GM12878 (cell line): Measurements from ENCODE around the gene DCC. TPM values are rescaled to one million over a fixed set of nuclear protein-coding genes. Genes with fewer than 3 reads are reported as not detected.

ENCODE experiments used
- ATAC-seq: fragments of 200-7000 bp; cut with Tn5 transposase; 3 replicates; pipeline ENCODE4 v1.9.1; 2020; ENCODE audit warnings: mild to moderate bottlenecking, moderate library complexity
- BruUV-seq: library from RNA; stranded (reverse); fragments of 400-500 nt; replicated peaks from 2 replicates; lab custom pipeline; 2021; lab: Mats Ljungman, UMichigan
- CTCF ChIA-PET: fragments of 300-600 bp; sonication (Branson Sonifier 250); formaldehyde crosslinking; extraction: SDS; loops from one replicate; lab custom pipeline; 2021; ENCODE audit warnings: inconsistent platforms; lab: Yijun Ruan, JAX
- POLR2A ChIA-PET: fragments of 350-600 bp; formaldehyde crosslinking; extraction: SDS; loops from one replicate; lab custom pipeline; 2021; ENCODE audit warnings: inconsistent platforms; lab: Charles Lee
- RAD21 ChIA-PET: fragments of 300-600 bp; sonication (Branson Sonifier 250); formaldehyde crosslinking; loops from one replicate; lab custom pipeline; 2023; ENCODE audit warnings: antibody characterized with exemption; ENCODE audit not compliant: unreplicated experiment; lab: Charles Lee
- SMC1A ChIA-PET: fragments of 300-600 bp; sonication (Branson Sonifier 250); formaldehyde crosslinking; loops from one replicate; lab custom pipeline; 2023; ENCODE audit not compliant: unreplicated experiment, uncharacterized antibody; lab: Charles Lee
- DNase-seq: peaks from one replicate; pipeline ENCODE4 v3.0.0-alpha.2; 2011; ENCODE audit warnings: low read depth, low spot score
- FAIRE-seq: peaks from 3 replicates; lab custom pipeline; 2011; peaks lifted over from hg19 to GRCh38; lab: Jason Lieb, UNC
- H2AFZ ChIP-seq: 2 replicates; pipeline ENCODE4 v1.6.0; 2011; ENCODE audit warnings: low read depth, low read length, control low read depth; ENCODE audit not compliant: control insufficient read depth
- H3K27ac ChIP-seq: 2 replicates; pipeline ENCODE4 v1.5.1; 2011; ENCODE audit warnings: control low read depth; ENCODE audit not compliant: control insufficient read depth, insufficient read depth
- H3K27me3 ChIP-seq, 2 experiments: replicated peaks in 1 of 2; 2 replicates each; pipeline versions ENCODE4 v1.6.0 to v1.6.1; 2011; ENCODE audit warnings: low read length in 1 of 2; ENCODE audit not compliant: control insufficient read depth in 2 of 2, insufficient read depth in 2 of 2
- H3K36me3 ChIP-seq, 2 experiments: 2 replicates each; pipeline ENCODE4 v1.5.1; 2011; ENCODE audit warnings: low read length in 1 of 2; ENCODE audit not compliant: control insufficient read depth in 2 of 2, insufficient read depth in 2 of 2
- H3K4me1 ChIP-seq: 2 replicates; pipeline ENCODE4 v1.6.1; 2011; ENCODE audit warnings: mild to moderate bottlenecking, low read length, moderate library complexity, mixed read lengths; ENCODE audit not compliant: control insufficient read depth, insufficient read depth
- H3K4me2 ChIP-seq: 2 replicates; pipeline ENCODE4 v1.6.0; 2011; ENCODE audit warnings: control low read depth; ENCODE audit not compliant: control insufficient read depth, insufficient read depth
- H3K4me3 ChIP-seq: fragments of 200-600 bp; sonication (generic); 2 replicates; pipeline ENCODE4 v1.5.1; 2016
- H3K79me2 ChIP-seq: 2 replicates; pipeline ENCODE4 v1.6.0; 2011; ENCODE audit warnings: low read length; ENCODE audit not compliant: control insufficient read depth, insufficient read depth
- H3K9ac ChIP-seq: 2 replicates; pipeline ENCODE4 v1.8.0; 2011; ENCODE audit warnings: low read length, control low read depth, mixed read lengths; ENCODE audit not compliant: control insufficient read depth, insufficient read depth
- H3K9me3 ChIP-seq: replicated peaks from 3 replicates; pipeline ENCODE4 v1.5.1; 2011; ENCODE audit warnings: mild to moderate bottlenecking, low read length; ENCODE audit not compliant: control insufficient read depth, insufficient read depth
- H4K20me1 ChIP-seq: 2 replicates; pipeline ENCODE4 v1.6.0; 2011; ENCODE audit not compliant: control insufficient read depth, insufficient read depth
- BACH1 ChIP-seq: fragments of 450-650 bp; IDR thresholded peaks from 2 replicates; pipeline ENCODE4 v1.6.1; 2017; ENCODE audit warnings: mild to moderate bottlenecking, borderline replicate concordance
- BHLHE40 ChIP-seq, 2 experiments: fragments of 450-650 bp in 1 of 2; IDR thresholded peaks; 2 replicates each; pipeline ENCODE4 v1.6.1; 2011 to 2017; ENCODE audit warnings: low read depth in 2 of 2, borderline replicate concordance in 1 of 2, improper control_type of control experiment in 1 of 2, low read length in 1 of 2, mild to moderate bottlenecking in 1 of 2
- BRCA1 ChIP-seq: IDR thresholded peaks from 2 replicates; pipeline ENCODE4 v1.6.1; 2011; ENCODE audit warnings: low read depth, low read length, improper control_type of control experiment
- CBFB ChIP-seq: IDR thresholded peaks from 2 replicates; pipeline ENCODE4 v1.6.1; 2016; ENCODE audit warnings: antibody characterized with exemption, low read depth
- CREM ChIP-seq: IDR thresholded peaks from 2 replicates; pipeline ENCODE4 v1.6.1; 2014; ENCODE audit warnings: antibody characterized with exemption, low read depth
- DPF2 ChIP-seq: fragments of 450-650 bp; IDR thresholded peaks from 2 replicates; pipeline ENCODE4 v1.6.1; 2017; ENCODE audit warnings: mild to moderate bottlenecking
- ETV6 ChIP-seq, 2 experiments: fragments of 450-650 bp in 1 of 2; IDR thresholded peaks in 1 of 2; conservative IDR thresholded peaks in 1 of 2; 2 replicates each; pipeline ENCODE4 v1.6.1; 2014; ENCODE audit warnings: antibody characterized with exemption in 1 of 2, borderline replicate concordance in 1 of 2, low read depth in 1 of 2, mild to moderate bottlenecking in 1 of 2, moderate library complexity in 1 of 2
- FOXK2 ChIP-seq: fragments of 450-650 bp; IDR thresholded peaks from 2 replicates; pipeline ENCODE4 v1.6.1; 2017; ENCODE audit warnings: mild to moderate bottlenecking, moderate library complexity
- KLF5 ChIP-seq: fragments of 450-650 bp; IDR thresholded peaks from 2 replicates; pipeline ENCODE4 v1.6.1; 2014; ENCODE audit warnings: mild to moderate bottlenecking; ENCODE audit not compliant: partially characterized antibody
- MEF2A ChIP-seq: IDR thresholded peaks from 2 replicates; pipeline ENCODE4 v1.6.1; 2011; ENCODE audit warnings: low read depth, mild to moderate bottlenecking, low read length, moderate library complexity; ENCODE audit not compliant: insufficient read depth
- MTA3 ChIP-seq: IDR thresholded peaks from 2 replicates; pipeline ENCODE4 v1.6.1; 2012; ENCODE audit warnings: low read length, inconsistent platforms, borderline replicate concordance
- PAX8 ChIP-seq: fragments of 450-650 bp; IDR thresholded peaks from 2 replicates; pipeline ENCODE4 v1.6.1; 2017; ENCODE audit warnings: mild to moderate bottlenecking, moderate library complexity
- RAD51 ChIP-seq: fragments of 450-650 bp; IDR thresholded peaks from 2 replicates; pipeline ENCODE4 v1.6.1; 2016; ENCODE audit warnings: moderate library complexity, mild to moderate bottlenecking, inconsistent platforms
- RB1 ChIP-seq: fragments of 450-650 bp; formaldehyde crosslinking; IDR thresholded peaks from 2 replicates; pipeline ENCODE4 v1.6.1; 2017; ENCODE audit warnings: mild to moderate bottlenecking, borderline replicate concordance
- SMC3 ChIP-seq: IDR thresholded peaks from 2 replicates; pipeline ENCODE4 v1.6.1; 2011; ENCODE audit warnings: low read length, improper control_type of control experiment, borderline replicate concordance
- TBL1XR1 ChIP-seq: IDR thresholded peaks from 2 replicates; pipeline ENCODE4 v1.6.1; 2012; ENCODE audit warnings: low read depth, low read length, improper control_type of control experiment
- ZZZ3 ChIP-seq: IDR thresholded peaks from 2 replicates; pipeline ENCODE4 v1.6.1; 2011; ENCODE audit warnings: low read depth; ENCODE audit not compliant: control insufficient read depth, insufficient read length
- WGBS: methylation state at CpG from one replicate; pipeline ENCODE4 v1.1.6; 2016; ENCODE audit warnings: low lambda C conversion rate; ENCODE audit not compliant: insufficient replicate concordance, insufficient coverage; ENCODE audit errors: missing lambda C conversion rate; 5-methylcytosine and 5-hydroxymethylcytosine counted together
- in situ Hi-C: fragments of 300-500 bp; cut with MboI; formaldehyde crosslinking; loops from 9 replicates; pipeline ENCODE4 v1.14.3; 2018; ENCODE audit warnings: mixed read lengths
- intact Hi-C: fragments of 100-400 bp; cut with micrococcal nuclease; formaldehyde crosslinking; loops from one replicate; pipeline ENCODE4 v1.14.2; 2022; ENCODE audit not compliant: unreplicated experiment
- polyA plus RNA-seq, 11 experiments: library from polyadenylated mRNA; depleted of rRNA in 4 of 11; unstranded in 6 of 11; stranded (reverse) in 5 of 11; fragments of >200 nt; fragmentation: Nextera tagmentation in 4 of 11; fragmentation: Illumina TruSeq in 1 of 11; extraction: Ambion mirVana in 4 of 11; extraction: Trizol in 1 of 11; gene quantifications; 1 replicate in 1 of 11; 2 replicates in 10 of 11; pipeline versions ENCODE4 v1.2.1 to v1.2.3, GENCODE V29; 2011 to 2016; ENCODE audit warnings: inconsistent platforms in 2 of 11, missing spikeins in 2 of 11, low read depth in 1 of 11
- total RNA-seq, 4 experiments: library from RNA; depleted of rRNA in 3 of 4; stranded (reverse); fragments of >200 nt in 3 of 4; fragmentation: Illumina TruSeq in 1 of 4; extraction: Trizol in 1 of 4; gene quantifications; 2 replicates each; pipeline versions ENCODE4 v1.2.1 to v1.2.3, GENCODE V29; 2013 to 2021
- TF ChIP-seq, protein P1 (sequence below): IDR thresholded peaks from 2 replicates; pipeline ENCODE4 v1.6.1; 2011; ENCODE audit warnings: low read depth, low read length, improper control_type of control experiment, borderline replicate concordance
- TF ChIP-seq, protein P2 (sequence below): IDR thresholded peaks from 2 replicates; pipeline ENCODE4 v1.6.1; 2011; ENCODE audit warnings: borderline replicate concordance, low read depth, mild to moderate bottlenecking, moderate library complexity, mixed read lengths, low read length; ENCODE audit not compliant: insufficient read depth; ENCODE audit errors: extremely low read length
- TF ChIP-seq, protein P3 (sequence below): fragments of 450-650 bp; formaldehyde crosslinking; IDR thresholded peaks from 2 replicates; pipeline ENCODE4 v1.4.0; 2020; ENCODE audit warnings: mild to moderate bottlenecking, moderate library complexity

Gene DCC
- total and polyA plus RNA-seq, 10 of the 15 experiments (the other 5 are each of a cell fraction or from before 2014, with no cell fraction given): 0.01 TPM; not detected in 9

DNA sequence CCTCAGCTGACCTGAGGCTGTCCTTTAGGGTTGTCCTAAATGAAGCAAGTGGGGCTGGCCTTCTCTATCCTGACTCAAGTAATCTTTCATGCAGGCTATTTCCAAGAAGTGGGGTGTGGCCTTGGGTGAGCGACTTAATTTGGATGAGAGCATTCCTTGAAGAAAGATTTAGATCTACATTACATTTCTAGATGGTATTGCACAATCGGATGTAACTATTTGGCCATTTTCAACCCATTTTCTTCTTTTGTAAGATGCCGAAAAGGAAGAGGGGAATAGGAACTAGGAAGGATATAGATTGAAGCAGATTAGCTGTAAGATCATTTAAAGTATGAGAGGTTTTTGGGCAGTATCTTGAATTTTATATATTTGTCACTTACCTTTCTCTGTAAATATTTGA, 1138.2 kb downstream of the DCC start:
- intact Hi-C loops: no loop called here
- DNase-seq: no peak
- no peak for ATAC-seq
- Histone ChIP-seq H3K36me3 (no peaks in the 10 kb centered on the region), H4K20me1 (no peaks in the 10 kb centered on the region), H3K4me1 (no peaks in the 10 kb centered on the region), H3K27ac (no peak overlapping the region), H3K4me3 (no peak overlapping the region)
- RAD21 ChIA-PET: no interaction called here
- SMC1A ChIA-PET: no interaction called here
- TF ChIP-seq MEF2A: no peak
- TF ChIP-seq DPF2: no peak
- TF ChIP-seq RB1: no peak
- TF ChIP-seq, protein P1, sequence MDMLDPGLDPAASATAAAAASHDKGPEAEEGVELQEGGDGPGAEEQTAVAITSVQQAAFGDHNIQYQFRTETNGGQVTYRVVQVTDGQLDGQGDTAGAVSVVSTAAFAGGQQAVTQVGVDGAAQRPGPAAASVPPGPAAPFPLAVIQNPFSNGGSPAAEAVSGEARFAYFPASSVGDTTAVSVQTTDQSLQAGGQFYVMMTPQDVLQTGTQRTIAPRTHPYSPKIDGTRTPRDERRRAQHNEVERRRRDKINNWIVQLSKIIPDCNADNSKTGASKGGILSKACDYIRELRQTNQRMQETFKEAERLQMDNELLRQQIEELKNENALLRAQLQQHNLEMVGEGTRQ: no peak
- TF ChIP-seq CBFB: no peak
- TF ChIP-seq ETV6 (conservative IDR thresholded peaks at IDR 0.05 in 1 of 2, IDR thresholded peaks at IDR 0.05 in 1 of 2; ENCODE audit: borderline replicate concordance in 1 of 2, low read depth in 1 of 2): no peak
- no peak for TF ChIP-seq ZZZ3
- no peak for TF ChIP-seq RAD51
- no peak for TF ChIP-seq CREM
- no peak for TF ChIP-seq BACH1
- TF ChIP-seq, protein P2, sequence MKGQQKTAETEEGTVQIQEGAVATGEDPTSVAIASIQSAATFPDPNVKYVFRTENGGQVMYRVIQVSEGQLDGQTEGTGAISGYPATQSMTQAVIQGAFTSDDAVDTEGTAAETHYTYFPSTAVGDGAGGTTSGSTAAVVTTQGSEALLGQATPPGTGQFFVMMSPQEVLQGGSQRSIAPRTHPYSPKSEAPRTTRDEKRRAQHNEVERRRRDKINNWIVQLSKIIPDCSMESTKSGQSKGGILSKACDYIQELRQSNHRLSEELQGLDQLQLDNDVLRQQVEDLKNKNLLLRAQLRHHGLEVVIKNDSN: no peak
- TF ChIP-seq MTA3: no peak
- no peak for TF ChIP-seq BRCA1
- TF ChIP-seq TBL1XR1: no peak
- TF ChIP-seq, protein P3, sequence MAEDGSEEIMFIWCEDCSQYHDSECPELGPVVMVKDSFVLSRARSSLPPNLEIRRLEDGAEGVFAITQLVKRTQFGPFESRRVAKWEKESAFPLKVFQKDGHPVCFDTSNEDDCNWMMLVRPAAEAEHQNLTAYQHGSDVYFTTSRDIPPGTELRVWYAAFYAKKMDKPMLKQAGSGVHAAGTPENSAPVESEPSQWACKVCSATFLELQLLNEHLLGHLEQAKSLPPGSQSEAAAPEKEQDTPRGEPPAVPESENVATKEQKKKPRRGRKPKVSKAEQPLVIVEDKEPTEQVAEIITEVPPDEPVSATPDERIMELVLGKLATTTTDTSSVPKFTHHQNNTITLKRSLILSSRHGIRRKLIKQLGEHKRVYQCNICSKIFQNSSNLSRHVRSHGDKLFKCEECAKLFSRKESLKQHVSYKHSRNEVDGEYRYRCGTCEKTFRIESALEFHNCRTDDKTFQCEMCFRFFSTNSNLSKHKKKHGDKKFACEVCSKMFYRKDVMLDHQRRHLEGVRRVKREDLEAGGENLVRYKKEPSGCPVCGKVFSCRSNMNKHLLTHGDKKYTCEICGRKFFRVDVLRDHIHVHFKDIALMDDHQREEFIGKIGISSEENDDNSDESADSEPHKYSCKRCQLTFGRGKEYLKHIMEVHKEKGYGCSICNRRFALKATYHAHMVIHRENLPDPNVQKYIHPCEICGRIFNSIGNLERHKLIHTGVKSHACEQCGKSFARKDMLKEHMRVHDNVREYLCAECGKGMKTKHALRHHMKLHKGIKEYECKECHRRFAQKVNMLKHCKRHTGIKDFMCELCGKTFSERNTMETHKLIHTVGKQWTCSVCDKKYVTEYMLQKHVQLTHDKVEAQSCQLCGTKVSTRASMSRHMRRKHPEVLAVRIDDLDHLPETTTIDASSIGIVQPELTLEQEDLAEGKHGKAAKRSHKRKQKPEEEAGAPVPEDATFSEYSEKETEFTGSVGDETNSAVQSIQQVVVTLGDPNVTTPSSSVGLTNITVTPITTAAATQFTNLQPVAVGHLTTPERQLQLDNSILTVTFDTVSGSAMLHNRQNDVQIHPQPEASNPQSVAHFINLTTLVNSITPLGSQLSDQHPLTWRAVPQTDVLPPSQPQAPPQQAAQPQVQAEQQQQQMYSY (CRISPR knock-in tag): no peak
- no peak for TF ChIP-seq BHLHE40 (IDR thresholded peaks at IDR 0.05; ENCODE audit: borderline replicate concordance in 1 of 2, low read depth in 2 of 2, low read length in 1 of 2)
- no peak for TF ChIP-seq FOXK2
- no peak for TF ChIP-seq KLF5
- TF ChIP-seq SMC3: no peak
- TF ChIP-seq PAX8: no peak
- TF ChIP-seq, all 136 proteins: peak for 0
- Histone ChIP-seq H3K27me3 (no peaks in the 10 kb centered on the region), H3K4me2 (no peak overlapping the region), H2AFZ (no peak overlapping the region), H3K9me3 (no peaks in the 10 kb centered on the region), H3K9ac (no peak overlapping the region), H3K79me2 (no peaks in the 10 kb centered on the region)
- in situ Hi-C loops: no loop called here
- no peak for FAIRE-seq
- POLR2A ChIA-PET: no interaction called here
- CTCF ChIA-PET: no interaction called here
- no TSS peak for BruUV-seq
- WGBS: 17% methylated on average over 3 of the region's 3 CpGs
